Neuronal stem cell (in vitro differentiated cells): ENCODE data around the gene SH3D19.

Experiments used
- DNase-seq: peaks from one replicate; pipeline ENCODE4 v3.0.0-alpha.2; 2013; ENCODE audit warnings: low spot score
- H2AFZ ChIP-seq: one replicate; pipeline ENCODE4 v1.6.1; 2013; ENCODE audit warnings: mild to moderate bottlenecking, low read length, inconsistent platforms
- H2AK5ac ChIP-seq: 2 replicates; pipeline ENCODE4 v1.6.1; 2013; ENCODE audit warnings: low read depth, mild to moderate bottlenecking, inconsistent platforms, low read length, moderate library complexity, mixed read lengths
- H2BK120ac ChIP-seq: 2 replicates; pipeline ENCODE4 v1.6.1; 2013; ENCODE audit warnings: low read depth, mild to moderate bottlenecking, inconsistent platforms, low read length, moderate library complexity, mixed read lengths
- H2BK12ac ChIP-seq: one replicate; pipeline ENCODE4 v1.6.1; 2013; ENCODE audit warnings: low read length, inconsistent platforms
- H2BK15ac ChIP-seq: 2 replicates; pipeline ENCODE4 v1.6.1; 2013; ENCODE audit warnings: mild to moderate bottlenecking, low read length, inconsistent platforms, mixed read lengths
- H2BK5ac ChIP-seq: one replicate; pipeline ENCODE4 v1.6.1; 2013; ENCODE audit warnings: inconsistent platforms, mild to moderate bottlenecking, low read length, moderate library complexity
- H3K14ac ChIP-seq: one replicate; pipeline ENCODE4 v1.6.1; 2013; ENCODE audit warnings: low read length, inconsistent platforms
- H3K18ac ChIP-seq: 2 replicates; pipeline ENCODE4 v1.6.1; 2013; ENCODE audit warnings: low read length, inconsistent platforms
- H3K23ac ChIP-seq: 2 replicates; pipeline ENCODE4 v1.6.1; 2013; ENCODE audit warnings: low read depth, mild to moderate bottlenecking, mixed read lengths, low read length, inconsistent platforms; ENCODE audit not compliant: poor library complexity
- H3K27ac ChIP-seq: replicated peaks from 3 replicates; pipeline ENCODE4 v1.5.1; 2013; ENCODE audit warnings: low read length, inconsistent platforms
- H3K27me3 ChIP-seq, 3 experiments: 2 replicates each; pipeline ENCODE4 v1.6.1; 2013; ENCODE audit warnings: low read length in 3 of 3, mild to moderate bottlenecking in 2 of 3, inconsistent platforms in 1 of 3, low read depth in 1 of 3, mixed read lengths in 1 of 3, moderate library complexity in 1 of 3; ENCODE audit not compliant: control insufficient read depth in 3 of 3, insufficient read depth in 3 of 3
- H3K36me3 ChIP-seq, 2 donors: replicated peaks in 1 of 2; 2 replicates each; pipeline ENCODE4 v1.6.1; 2013; ENCODE audit warnings: low read length in 2 of 2; ENCODE audit not compliant: control insufficient read depth in 2 of 2, insufficient read depth in 2 of 2
- H3K4ac ChIP-seq: 2 replicates; pipeline ENCODE4 v1.6.1; 2013; ENCODE audit warnings: inconsistent platforms, mild to moderate bottlenecking, low read length, moderate library complexity
- H3K4me1 ChIP-seq, 2 donors: 1 replicate in 1 of 2; 2 replicates in 1 of 2; pipeline ENCODE4 v1.6.1; 2013; ENCODE audit warnings: low read length in 2 of 2, low read depth in 1 of 2; ENCODE audit not compliant: control insufficient read depth in 2 of 2, insufficient read depth in 1 of 2
- H3K4me2 ChIP-seq: one replicate; pipeline ENCODE4 v1.6.1; 2013; ENCODE audit warnings: mild to moderate bottlenecking, low read length, inconsistent platforms; ENCODE audit not compliant: insufficient read depth, poor library complexity, severe bottlenecking
- H3K4me3 ChIP-seq, 2 donors: 2 replicates each; pipeline ENCODE4 v1.5.1; 2013; ENCODE audit warnings: low read length in 2 of 2, mild to moderate bottlenecking in 2 of 2, inconsistent platforms in 1 of 2, moderate library complexity in 1 of 2
- H3K79me1 ChIP-seq: one replicate; pipeline ENCODE4 v1.6.1; 2013; ENCODE audit warnings: low read depth, mild to moderate bottlenecking, inconsistent platforms, low read length, moderate library complexity
- H3K9ac ChIP-seq: one replicate; pipeline ENCODE4 v1.6.1; 2013; ENCODE audit warnings: mild to moderate bottlenecking, low read depth, low read length, inconsistent platforms; ENCODE audit not compliant: poor library complexity
- H3K9me3 ChIP-seq, 2 donors: replicated peaks in 1 of 2; 2 replicates each; pipeline versions ENCODE3 to v1.6.1; 2013; ENCODE audit warnings: low read length in 2 of 2, mild to moderate bottlenecking in 2 of 2, inconsistent platforms in 1 of 2, low read depth in 1 of 2, mixed read lengths in 1 of 2, moderate library complexity in 1 of 2; ENCODE audit not compliant: control insufficient read depth in 2 of 2, insufficient read depth in 1 of 2
- H4K8ac ChIP-seq: one replicate; pipeline ENCODE4 v1.6.1; 2013; ENCODE audit warnings: low read depth, mild to moderate bottlenecking, inconsistent platforms, low read length, moderate library complexity
- H4K91ac ChIP-seq: one replicate; pipeline ENCODE4 v1.6.1; 2013; ENCODE audit warnings: low read length, low read depth, mild to moderate bottlenecking, inconsistent platforms; ENCODE audit not compliant: poor library complexity
- WGBS, 2 donors: extraction: QIAGEN DNeasy Blood & Tissue Kit; methylation state at CpG; one replicate each; pipeline ENCODE4 v1.1.7; 2013; ENCODE audit warnings: missing lambda C conversion rate in 2 of 2, mixed read lengths in 1 of 2; ENCODE audit not compliant: insufficient read length in 2 of 2, insufficient replicate concordance in 1 of 2; ENCODE audit errors: extremely low coverage in 2 of 2; 5-methylcytosine and 5-hydroxymethylcytosine counted together

The SH3D19 gene

GRCh38 chr4:151182455-151182996 is 142.9 kb downstream of the SH3D19 start:
- Histone ChIP-seq H3K4ac (no peak overlapping the region), H3K9me3 (no peaks in the 10 kb centered on the region), H3K36me3 (peaks cover 0 to 7% of the 10 kb centered on the region in 2 donors), H2AFZ (no peak overlapping the region), H2BK120ac (no peak overlapping the region), H3K79me1 (no peaks in the 10 kb centered on the region), H4K8ac (no peak overlapping the region), H3K4me2 (no peak overlapping the region), H3K23ac (no peak overlapping the region), H2AK5ac (no peak overlapping the region), H2BK15ac (no peak overlapping the region), H2BK5ac (no peak overlapping the region), H3K4me3 (no peak overlapping the region), H3K18ac (no peak overlapping the region), H3K4me1 (peaks cover 0 to 6% of the 10 kb centered on the region in 2 donors), H3K9ac (no peak overlapping the region), H3K14ac (no peak overlapping the region), H4K91ac (no peak overlapping the region), H2BK12ac (no peak overlapping the region), H3K27ac (no peak overlapping the region), H3K27me3 (no peaks in the 10 kb centered on the region)
- DNase-seq = no peak
- WGBS, 2 donors = no CpG with 5 or more reads among the region's 5 CpGs

- Histone ChIP-seq H3K4me1 (peaks cover 0 to 4% of the 10 kb centered on the region in 2 donors), H2BK5ac (no peak overlapping the region), H4K91ac (no peak overlapping the region), H2BK12ac (no peak overlapping the region), H4K8ac (no peak overlapping the region), H3K27me3 (no peaks in the 10 kb centered on the region), H3K4me3 (no peak overlapping the region), H2AK5ac (no peak overlapping the region), H3K9ac (no peak overlapping the region), H3K23ac (no peak overlapping the region), H2BK120ac (no peak overlapping the region), H3K18ac (no peak overlapping the region), H3K9me3 (no peaks in the 10 kb centered on the region), H3K27ac (no peak overlapping the region), H3K4me2 (no peak overlapping the region), H3K79me1 (no peaks in the 10 kb centered on the region), H2AFZ (no peak overlapping the region), H2BK15ac (no peak overlapping the region), H3K14ac (no peak overlapping the region), H3K36me3 (peaks cover 0 to 52% of the 10 kb centered on the region in 2 donors), H3K4ac (no peak overlapping the region)
- no peak for DNase-seq
- WGBS, 2 donors = no CpG with 5 or more reads among the region's 2 CpGs
These were observed 148.7 kb downstream of the SH3D19 start for GRCh38 chr4:151176685-151177084.

- no peaks in the 10 kb centered on the region for H3K27me3 ChIP-seq
- no peak overlapping the region for H2AK5ac ChIP-seq
- H2BK120ac ChIP-seq = no peak overlapping the region
- no peak overlapping the region for H3K18ac ChIP-seq
- H3K9me3 ChIP-seq = no peaks in the 10 kb centered on the region
- no peak overlapping the region for H3K23ac ChIP-seq
- H3K36me3 ChIP-seq = peaks cover 0 to 55% of the 10 kb centered on the region in 2 donors
- no CpG with 5 or more reads among the region's 8 CpGs for WGBS, 2 donors
- H2BK15ac ChIP-seq = no peak overlapping the region
- H3K4me2 ChIP-seq = no peak overlapping the region
- no peak overlapping the region for H3K14ac ChIP-seq
- no peak overlapping the region for H2BK5ac ChIP-seq
- no peaks in the 10 kb centered on the region for H3K79me1 ChIP-seq
- no peak overlapping the region for H2AFZ ChIP-seq
- H3K4me1 ChIP-seq = peaks cover 0 to 5% of the 10 kb centered on the region in 2 donors
- no peak overlapping the region for H3K27ac ChIP-seq
- H3K4me3 ChIP-seq = no peak overlapping the region
- no peak overlapping the region for H4K91ac ChIP-seq
- H4K8ac ChIP-seq = no peak overlapping the region
- no peak overlapping the region for H3K9ac ChIP-seq
- H2BK12ac ChIP-seq = no peak overlapping the region
- no peak overlapping the region for H3K4ac ChIP-seq
- no peak for DNase-seq
These were observed 149.4 kb downstream of the SH3D19 start for GRCh38 chr4:151175754-151176631.

- WGBS, 2 donors = no CpG with 5 or more reads among the region's 7 CpGs
- Histone ChIP-seq H3K4me3 (no peak overlapping the region), H3K9ac (no peak overlapping the region)
These were observed 150.2 kb downstream of the SH3D19 start for GRCh38 chr4:151175233-151175632.

More at GRCh38 chr4:151175233-151175632, 150.2 kb downstream of the SH3D19 start:
- Histone ChIP-seq H3K4me1 (peaks cover 0 to 5% of the 10 kb centered on the region in 2 donors), H3K79me1 (no peaks in the 10 kb centered on the region), H3K23ac (no peak overlapping the region), H2AK5ac (no peak overlapping the region), H3K4me2 (no peak overlapping the region), H4K91ac (no peak overlapping the region), H3K27me3 (no peaks in the 10 kb centered on the region), H4K8ac (no peak overlapping the region), H2BK5ac (no peak overlapping the region), H3K9me3 (no peaks in the 10 kb centered on the region), H2BK120ac (no peak overlapping the region), H2BK12ac (no peak overlapping the region), H3K36me3 (peaks cover 0 to 61% of the 10 kb centered on the region in 2 donors), H3K18ac (no peak overlapping the region), H3K27ac (no peak overlapping the region), H2BK15ac (no peak overlapping the region), H3K4ac (no peak overlapping the region), H2AFZ (no peak overlapping the region), H3K14ac (no peak overlapping the region)
- DNase-seq = no peak
